Measurements from ENCODE around the gene SESN2. TPM values are rescaled to one million over a fixed set of nuclear protein-coding genes. Genes with fewer than 3 reads are reported as not detected.
A peak's percentile ranks its signal among the peaks of the same experiment; 100 is the strongest.

SESN2 gene
- total RNA-seq, 1 donor from 2014 or later = 3.0 TPM

- H3K27me3 ChIP-seq (ENCODE audit: low read depth) = no peaks in the 10 kb centered on the region
- no peak overlapping the region for H3K27ac ChIP-seq (replicated peaks)
- no peak overlapping the region for H3K4me3 ChIP-seq
- no peaks in the 10 kb centered on the region for H3K4me1 ChIP-seq
- no peak for DNase-seq
- peaks cover 81% of the 10 kb centered on the region for H3K36me3 ChIP-seq
- intact Hi-C loops (cut with micrococcal nuclease) = no loop called here
- H3K9me3 ChIP-seq (replicated peaks) = no peaks in the 10 kb centered on the region
- TF ChIP-seq CTCF (IDR thresholded peaks at IDR 0.05; ENCODE audit: borderline replicate concordance) = no peak
These were observed 14.0 kb downstream of the SESN2 start for GRCh38 chr1:28273216-28273860.

GRCh38 chr1:28278763-28279162, 19.4 kb downstream of the SESN2 start:
- Histone ChIP-seq H3K27ac (replicated peaks) (no peak overlapping the region), H3K4me3 (no peak overlapping the region), H3K36me3 (peaks cover 82% of the 10 kb centered on the region), H3K4me1 (peaks cover 18% of the 10 kb centered on the region), H3K27me3 (ENCODE audit: low read depth) (no peaks in the 10 kb centered on the region), H3K9me3 (replicated peaks) (no peaks in the 10 kb centered on the region)
- no peak for TF ChIP-seq CTCF (IDR thresholded peaks at IDR 0.05; ENCODE audit: borderline replicate concordance)
- intact Hi-C loops (cut with micrococcal nuclease) = no loop called here
- no peak for DNase-seq

DNA sequence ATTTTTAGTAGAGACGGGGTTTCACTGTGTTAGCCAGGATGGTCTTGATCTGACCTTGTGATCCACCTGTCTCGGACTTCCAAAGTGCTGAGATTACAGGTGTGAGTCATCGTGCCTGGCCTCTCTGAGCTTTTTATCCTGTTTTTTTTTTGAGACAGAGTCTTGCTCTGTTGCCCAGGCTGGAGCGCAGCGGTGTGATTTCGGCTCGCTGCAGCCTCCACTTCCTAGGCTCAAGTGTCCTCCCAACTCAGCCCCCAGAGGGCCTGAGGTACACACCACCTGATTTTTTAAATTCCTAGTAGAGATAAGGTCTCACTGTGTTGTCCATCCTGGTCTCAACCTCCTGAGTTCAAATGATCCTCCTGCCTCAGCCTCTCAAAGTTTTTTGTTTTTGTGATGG, 20.4 kb downstream of the SESN2 start:
- Histone ChIP-seq H3K4me3 (no peak overlapping the region), H3K27ac (replicated peaks) (no peak overlapping the region), H3K27me3 (ENCODE audit: low read depth) (no peaks in the 10 kb centered on the region), H3K36me3 (peaks cover 73% of the 10 kb centered on the region), H3K9me3 (replicated peaks) (no peaks in the 10 kb centered on the region), H3K4me1 (peaks cover 18% of the 10 kb centered on the region)
- intact Hi-C loops (cut with micrococcal nuclease) = no loop called here
- DNase-seq = no peak
- TF ChIP-seq CTCF (IDR thresholded peaks at IDR 0.05; ENCODE audit: borderline replicate concordance) = no peak

DNA sequence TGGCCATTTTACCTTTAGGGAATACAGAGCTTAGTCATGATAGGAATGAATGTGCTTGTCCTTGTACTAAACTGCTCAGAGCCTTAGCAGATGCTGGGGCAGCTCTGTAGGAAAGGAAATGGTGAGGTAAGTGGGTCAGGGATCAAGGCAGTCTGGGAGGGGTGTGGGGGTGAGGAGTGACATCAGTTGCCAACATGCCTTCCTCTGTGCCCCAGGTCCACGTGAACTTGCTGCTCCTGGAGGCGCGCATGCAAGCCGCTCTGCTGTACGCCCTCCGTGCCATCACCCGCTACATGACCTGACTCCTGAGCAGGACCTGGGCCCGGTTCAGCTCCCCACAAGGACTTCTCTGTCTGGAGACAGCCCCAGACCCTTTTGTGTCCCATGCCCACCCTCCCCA, 21.2 kb downstream of the SESN2 start:
- DNase-seq = no peak

DNA sequence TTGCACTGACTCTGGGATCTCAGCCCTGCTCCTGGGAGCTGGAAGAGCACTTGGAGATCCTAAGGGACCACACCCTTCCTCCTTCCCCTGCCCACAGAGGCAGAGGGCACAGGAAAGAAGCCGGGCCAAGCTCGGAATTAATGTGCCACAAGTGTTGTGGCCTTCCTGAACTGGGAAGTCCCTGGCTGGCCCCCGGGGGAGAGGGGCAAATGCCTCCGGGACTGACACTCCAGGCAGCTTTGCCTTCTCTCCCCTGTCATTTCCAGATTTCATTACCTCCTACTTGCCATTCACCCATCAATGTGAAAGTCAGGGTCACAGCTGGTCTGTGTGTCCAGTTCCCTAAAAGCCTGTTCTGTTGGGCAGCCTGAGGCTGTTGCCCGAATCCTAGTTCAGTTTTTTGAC, 21.7 kb downstream of the SESN2 start:
- Histone ChIP-seq H3K4me3 (no peak overlapping the region), H3K27ac (replicated peaks) (peak overlapping the region; percentile 54), H3K9me3 (replicated peaks) (no peaks in the 10 kb centered on the region), H3K4me1 (peaks cover 18% of the 10 kb centered on the region), H3K27me3 (ENCODE audit: low read depth) (no peaks in the 10 kb centered on the region), H3K36me3 (peaks cover 60% of the 10 kb centered on the region)
- DNase-seq = no peak
- no peak for TF ChIP-seq CTCF (IDR thresholded peaks at IDR 0.05; ENCODE audit: borderline replicate concordance)
- intact Hi-C loops (cut with micrococcal nuclease) = no loop called here

More for the DNA sequence above, 21.2 kb downstream of the SESN2 start:
- Histone ChIP-seq H3K4me1 (peaks cover 18% of the 10 kb centered on the region), H3K27me3 (ENCODE audit: low read depth) (no peaks in the 10 kb centered on the region), H3K9me3 (replicated peaks) (no peaks in the 10 kb centered on the region), H3K4me3 (no peak overlapping the region), H3K27ac (replicated peaks) (peak overlapping the region; percentile 54), H3K36me3 (peaks cover 65% of the 10 kb centered on the region)
- intact Hi-C loops (cut with micrococcal nuclease) = no loop called here
- TF ChIP-seq CTCF (IDR thresholded peaks at IDR 0.05; ENCODE audit: borderline replicate concordance) = no peak

Data from left ventricle myocardium inferior (tissue), 1 donor.